GM18517 (cell line): ENCODE measurements around the gene SCAMP3.
"Not testable (repeated sequence)": the region's sequence is repeated elsewhere in the genome, so short reads cannot be mapped to it uniquely, and the experiment has no call there.

ENCODE experiments used
- ATAC-seq: cut with Tn5 transposase; IDR thresholded peaks from one replicate; pipeline ENCODE4 v1.9.1; 2021; ENCODE audit warnings: mild to moderate bottlenecking, moderate library complexity; ENCODE audit not compliant: unreplicated experiment

Gene SCAMP3

DNA sequence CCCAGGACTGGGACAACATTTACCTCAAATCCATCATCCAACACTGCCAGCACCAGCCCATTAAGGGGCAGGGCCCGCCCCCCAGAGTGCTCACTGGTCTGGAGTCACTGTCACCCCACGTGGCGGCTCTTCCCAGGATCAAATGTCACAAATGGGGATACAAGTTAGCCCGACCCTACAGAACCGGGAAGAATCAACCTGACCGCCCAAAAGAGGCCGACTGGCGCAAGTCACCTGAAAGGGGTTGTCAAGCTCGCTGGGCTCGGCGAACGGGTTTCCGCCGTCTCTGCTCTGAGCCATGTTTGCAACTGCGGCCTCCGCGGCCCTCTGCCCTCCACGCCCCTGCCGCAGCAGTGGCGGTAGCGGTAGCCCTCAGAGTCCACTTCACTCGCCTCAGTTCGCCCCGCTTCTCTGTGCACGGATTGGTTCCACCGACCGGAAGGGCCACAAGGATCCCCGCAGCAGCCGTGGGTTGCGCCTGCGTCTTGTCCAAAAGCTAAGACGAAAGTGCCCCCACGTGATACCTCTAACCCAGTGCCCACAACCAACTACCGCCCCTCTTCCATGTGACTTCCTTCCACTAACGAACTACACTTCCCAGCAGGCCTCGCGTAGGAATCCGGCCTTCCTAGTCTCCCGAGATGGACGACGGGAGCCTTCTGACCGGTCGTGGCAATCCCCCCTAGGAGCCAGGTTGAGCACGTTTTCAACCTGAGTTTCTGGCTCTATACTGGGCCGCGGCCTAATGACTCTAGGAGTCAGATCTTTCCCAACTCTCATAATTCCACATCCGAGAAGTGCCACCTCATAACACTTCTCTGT is at the start of gene SCAMP3:
Gene SCAMP3 (minus strand): TSS at position 509 of the 822 bp plus-strand sequence. CDS start 209 bp downstream, at position 300.
- ATAC-seq = peak; percentile 86

DNA sequence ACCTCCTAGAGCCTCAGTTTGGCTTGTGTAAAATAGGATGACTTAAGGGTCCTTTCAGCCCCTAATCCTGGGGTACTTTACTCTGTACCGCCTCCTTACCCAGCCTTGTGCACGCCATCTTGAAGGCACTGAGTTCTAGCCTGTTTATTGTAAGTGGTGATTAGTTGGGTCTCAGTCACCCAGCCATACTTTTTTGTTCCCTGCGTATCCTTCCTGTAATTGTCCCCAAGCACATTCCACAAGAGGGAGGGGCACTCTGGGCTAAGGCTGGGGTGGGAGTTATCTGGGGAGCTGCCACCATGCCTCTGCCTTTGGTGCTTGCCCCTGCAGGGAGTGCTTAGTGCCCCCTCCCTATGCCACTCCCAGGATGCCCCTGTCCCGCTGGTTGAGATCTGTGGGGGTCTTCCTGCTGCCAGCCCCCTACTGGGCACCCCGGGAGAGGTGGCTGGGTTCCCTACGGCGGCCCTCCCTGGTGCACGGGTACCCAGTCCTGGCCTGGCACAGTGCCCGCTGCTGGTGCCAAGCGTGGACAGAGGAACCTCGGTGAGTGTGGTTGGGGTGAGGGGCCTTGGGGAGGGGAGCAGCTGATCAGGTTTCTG is 47.4 kb upstream of the SCAMP3 start:
- ATAC-seq = no peak

DNA sequence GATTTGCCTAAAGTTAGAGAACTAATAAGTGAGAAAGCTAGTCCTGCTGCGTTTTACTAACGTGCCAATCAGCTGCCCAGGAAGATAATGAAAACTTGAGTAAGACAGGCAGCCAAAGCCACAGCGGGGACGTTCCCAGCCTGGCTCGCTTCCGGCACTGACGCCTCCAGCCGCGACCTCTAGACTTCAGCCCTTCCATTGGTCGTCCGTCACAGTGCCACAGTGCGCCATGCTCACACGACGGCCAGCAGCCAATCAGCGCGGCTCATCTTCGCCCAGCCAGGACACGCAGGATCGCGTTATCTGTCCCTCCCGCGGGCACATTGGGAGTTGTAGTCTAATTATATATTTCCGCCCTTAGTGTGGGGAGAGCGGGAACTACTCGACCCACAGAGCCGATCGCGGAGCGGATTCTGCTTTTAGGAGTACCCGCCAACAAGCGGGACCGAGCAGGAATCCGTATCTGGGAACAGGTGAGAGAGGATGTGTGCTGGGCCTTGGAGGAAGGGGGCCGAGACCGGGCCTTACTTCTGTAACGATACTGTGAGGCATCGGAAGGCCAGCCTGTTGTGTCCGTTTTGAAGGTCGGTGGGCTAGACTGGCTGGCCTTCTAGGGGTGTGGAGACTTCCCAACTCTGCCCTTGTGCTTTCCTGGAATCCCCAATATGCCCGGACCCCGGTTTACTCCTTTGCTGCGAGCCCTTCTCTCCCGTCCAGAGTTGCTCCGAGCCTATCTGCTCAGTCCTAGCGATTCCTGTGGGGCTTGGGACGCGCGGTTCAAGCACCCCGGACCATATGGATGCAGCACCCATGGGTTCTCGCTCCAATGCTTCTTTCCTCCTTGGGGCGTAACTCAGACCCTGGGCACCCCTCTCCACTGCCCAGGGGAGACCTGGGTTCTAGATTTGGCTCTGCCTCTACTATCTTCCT is 46.6 kb upstream of the SCAMP3 start, which contains the start of gene FDPS:
Gene FDPS (plus strand): TSS at position 374 of the 930 bp plus-strand sequence. CDS start 924 bp downstream, outside the sequence.
- ATAC-seq = peak; percentile 91

DNA sequence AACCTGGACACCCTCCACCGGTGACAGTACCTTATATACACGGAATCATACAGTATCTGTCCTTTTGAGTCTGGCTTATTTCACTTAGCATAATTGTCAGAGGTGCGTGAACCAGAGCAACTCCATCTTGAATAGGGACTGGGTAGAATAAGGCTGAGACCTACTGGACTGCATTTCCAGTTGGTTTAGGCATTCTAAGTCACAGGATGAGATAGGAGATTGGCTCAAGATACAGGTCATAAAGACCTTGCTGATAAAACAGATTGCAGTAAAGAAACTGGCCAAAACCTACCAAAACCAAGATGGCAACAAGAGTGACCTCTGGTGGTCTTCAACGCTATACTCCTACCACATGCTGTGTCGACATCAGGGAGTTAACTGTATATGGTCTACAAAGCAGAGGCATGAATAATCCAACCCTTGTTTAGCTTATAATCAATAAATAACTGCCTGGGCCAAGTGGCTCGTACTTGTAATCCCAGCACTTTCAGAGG is 45.1 kb upstream of the SCAMP3 start:
- ATAC-seq = no peak

DNA sequence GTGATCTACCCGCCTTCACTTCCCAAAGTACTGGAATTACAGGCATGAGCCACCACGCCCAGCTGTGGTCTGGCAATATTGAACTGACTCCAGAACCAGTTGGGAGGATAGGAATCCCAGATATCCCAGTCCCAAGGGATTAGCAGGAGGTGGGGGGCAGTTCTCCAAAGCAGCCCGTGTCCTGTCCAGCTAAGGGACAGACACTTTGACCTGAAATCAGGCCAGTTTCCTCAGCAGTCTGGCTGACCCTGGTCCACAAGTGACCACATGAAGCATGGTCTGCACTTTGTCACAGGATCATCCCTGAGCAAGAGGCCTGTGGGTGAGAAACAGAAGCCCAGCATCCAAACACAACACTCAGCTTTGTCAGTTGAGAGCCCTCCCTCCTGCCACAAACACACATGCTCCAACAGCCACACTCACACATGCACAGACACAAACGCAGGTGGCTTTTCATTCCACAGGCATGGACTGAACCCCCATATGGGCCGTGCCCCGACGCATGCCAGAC is 43.8 kb upstream of the SCAMP3 start:
- no peak for ATAC-seq

DNA sequence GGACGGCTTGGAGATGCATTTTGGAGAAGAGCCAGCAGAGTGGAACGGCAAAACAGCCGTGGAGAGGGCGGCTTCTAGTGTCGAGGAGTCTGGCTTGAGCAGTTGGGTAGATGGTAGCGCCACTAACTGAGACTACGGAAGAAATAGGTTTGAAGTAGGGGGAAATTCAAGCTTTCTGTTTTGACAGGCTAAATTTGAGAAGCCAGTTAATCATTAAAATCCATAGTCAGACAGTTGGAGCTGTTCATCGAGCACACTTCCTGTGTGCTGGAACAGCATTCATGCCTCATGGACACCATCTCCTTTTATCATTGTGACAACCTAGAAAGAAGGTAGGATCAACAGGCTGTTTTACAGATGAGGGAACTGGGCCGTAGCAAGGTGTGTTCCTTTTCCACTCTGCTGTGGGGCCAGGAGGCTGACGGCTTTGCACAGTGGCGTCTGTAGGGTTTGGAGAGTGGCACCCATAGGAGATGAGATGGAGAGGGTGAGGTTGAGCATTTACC is 42.5 kb upstream of the SCAMP3 start:
- ATAC-seq = no peak

DNA sequence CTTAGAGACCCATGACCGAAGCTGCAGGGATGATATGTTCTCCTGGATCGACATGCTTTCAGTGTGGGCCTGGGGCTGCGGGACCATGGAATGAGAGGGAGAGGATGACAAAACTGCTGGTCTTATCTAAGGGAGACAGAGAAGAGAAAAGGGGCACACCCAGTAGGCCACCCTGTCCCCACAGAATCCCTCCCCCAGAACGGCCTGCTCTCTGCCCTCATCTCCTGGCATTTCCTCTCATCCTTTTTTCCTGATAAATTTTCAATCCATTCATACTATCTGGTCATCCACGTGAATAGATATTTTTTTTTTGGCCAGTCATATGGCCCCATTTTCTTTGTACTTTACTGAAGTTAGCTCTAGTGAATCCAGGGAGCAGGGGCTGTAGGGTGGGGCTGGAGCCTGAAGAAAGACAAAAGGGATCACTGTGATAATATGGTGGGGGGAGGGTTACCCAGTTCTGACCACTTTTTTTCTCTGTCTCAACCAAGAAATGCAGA is 39.2 kb upstream of the SCAMP3 start, which contains the start of gene PKLR:
Gene PKLR (minus strand): TSS at position 97 of the 500 bp plus-strand sequence. CDS start 43 bp downstream, at position 54.
- ATAC-seq = no peak

DNA sequence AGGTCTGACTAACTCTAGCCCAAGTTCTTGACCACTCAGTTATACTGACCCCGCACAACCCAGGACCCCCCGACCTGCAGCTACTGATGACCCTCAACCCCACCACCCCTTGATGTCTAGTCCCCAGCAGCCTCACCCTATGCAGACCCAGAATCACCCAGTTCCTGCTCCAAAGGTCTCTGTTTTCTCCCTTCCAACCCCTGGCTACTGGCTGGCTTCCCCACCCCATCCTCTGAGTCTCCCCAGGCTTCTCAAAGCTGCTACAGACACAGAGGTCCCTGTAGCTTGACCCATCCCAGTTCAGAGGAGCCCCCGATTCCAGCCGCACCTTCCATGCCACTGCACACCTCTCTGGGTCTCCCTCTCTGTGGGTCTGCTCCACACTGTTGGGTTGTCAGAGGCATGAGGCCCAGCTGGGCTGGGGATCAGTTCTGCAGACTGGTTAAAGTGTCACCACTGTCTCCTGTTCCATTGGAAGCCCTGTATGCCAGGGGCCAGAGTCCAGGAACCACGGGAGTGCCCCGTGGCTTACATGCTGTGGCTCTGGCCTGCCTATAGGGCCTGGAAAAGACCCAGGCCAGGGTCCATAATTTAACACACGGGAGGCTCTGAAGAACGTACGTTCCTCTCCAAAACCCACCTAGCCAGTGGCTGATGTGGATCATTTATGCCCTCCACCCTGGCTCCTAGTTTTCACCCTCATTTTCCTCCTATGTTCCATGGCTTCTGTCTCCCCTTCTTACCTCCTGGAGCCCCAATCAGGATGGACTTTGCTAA is 38.6 kb upstream of the SCAMP3 start:
- ATAC-seq = no peak

DNA sequence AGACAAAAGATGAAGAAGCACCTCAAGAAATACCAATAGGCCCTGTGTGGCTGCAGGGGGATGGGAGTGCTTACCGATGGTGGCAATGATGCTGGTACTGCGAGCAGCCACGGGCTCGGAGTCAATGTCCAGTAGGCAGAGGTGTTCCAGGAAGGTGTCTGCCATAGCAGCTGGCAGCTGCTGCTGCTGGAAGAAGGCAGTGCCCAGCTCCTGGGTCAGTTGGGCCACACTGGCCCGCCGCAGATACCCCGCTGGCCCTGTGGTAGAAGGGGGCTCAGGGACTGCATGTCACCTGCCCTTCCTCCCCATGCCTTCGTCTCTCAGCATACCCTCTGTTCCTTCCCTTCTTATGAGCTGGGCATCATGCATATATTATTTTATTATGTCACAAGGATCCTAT is 37.9 kb upstream of the SCAMP3 start:
- no peak for ATAC-seq

DNA sequence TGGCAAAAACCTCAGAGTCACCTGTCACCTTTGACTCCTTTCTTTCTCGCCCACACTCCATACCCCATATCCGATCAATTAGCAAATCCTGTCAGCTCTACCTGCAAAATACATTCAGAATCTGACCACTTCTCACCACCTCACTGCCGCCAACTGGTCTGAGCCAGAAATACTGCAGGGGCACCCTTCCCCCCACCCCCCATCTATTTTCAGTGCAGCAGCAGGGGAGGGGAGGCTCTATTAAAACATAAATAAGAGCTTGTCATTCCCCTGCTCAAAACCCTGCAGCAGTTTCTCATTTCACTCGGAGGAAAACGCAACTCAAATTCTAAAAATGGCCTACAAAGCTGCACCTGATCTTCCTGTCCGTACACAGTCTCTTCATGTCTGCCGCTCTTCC is 35.2 kb upstream of the SCAMP3 start:
- ATAC-seq = no peak

DNA sequence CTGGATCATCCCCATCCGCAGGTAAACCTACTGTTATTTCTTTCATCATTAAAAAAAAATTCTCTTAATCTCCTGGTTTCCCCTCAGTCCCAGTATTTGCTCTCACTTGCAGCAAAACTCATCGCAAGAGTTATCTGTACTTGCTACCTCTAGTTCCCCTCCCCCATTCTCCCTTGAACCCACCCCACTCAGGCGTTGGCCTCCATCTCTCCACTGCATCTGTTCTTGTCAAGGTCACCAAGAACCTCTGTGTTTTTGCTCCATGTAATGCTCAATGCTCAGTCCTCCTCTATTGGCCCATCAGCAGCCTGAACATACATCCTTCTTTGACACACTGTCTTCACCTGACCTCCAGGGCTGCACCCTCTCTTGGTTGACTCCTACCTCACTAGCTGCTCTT is 34.5 kb upstream of the SCAMP3 start:
- no peak for ATAC-seq

DNA sequence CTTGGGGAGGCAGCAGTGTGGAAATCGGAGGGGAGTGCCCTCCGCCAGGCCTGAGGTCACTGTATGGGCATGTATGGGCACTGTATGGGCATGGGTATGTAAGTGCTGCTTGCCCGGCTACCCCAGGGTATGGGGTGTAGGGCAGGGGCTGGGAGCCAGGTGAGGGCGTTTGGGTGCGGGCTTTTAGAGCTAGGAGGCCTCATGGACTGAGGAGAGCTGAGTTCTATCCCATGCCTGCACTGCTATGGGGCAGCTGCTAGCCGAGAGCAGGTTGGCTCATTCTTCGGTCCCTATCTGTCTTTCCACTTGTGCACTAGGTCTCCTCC is 33.7 kb upstream of the SCAMP3 start:
- no peak for ATAC-seq

DNA sequence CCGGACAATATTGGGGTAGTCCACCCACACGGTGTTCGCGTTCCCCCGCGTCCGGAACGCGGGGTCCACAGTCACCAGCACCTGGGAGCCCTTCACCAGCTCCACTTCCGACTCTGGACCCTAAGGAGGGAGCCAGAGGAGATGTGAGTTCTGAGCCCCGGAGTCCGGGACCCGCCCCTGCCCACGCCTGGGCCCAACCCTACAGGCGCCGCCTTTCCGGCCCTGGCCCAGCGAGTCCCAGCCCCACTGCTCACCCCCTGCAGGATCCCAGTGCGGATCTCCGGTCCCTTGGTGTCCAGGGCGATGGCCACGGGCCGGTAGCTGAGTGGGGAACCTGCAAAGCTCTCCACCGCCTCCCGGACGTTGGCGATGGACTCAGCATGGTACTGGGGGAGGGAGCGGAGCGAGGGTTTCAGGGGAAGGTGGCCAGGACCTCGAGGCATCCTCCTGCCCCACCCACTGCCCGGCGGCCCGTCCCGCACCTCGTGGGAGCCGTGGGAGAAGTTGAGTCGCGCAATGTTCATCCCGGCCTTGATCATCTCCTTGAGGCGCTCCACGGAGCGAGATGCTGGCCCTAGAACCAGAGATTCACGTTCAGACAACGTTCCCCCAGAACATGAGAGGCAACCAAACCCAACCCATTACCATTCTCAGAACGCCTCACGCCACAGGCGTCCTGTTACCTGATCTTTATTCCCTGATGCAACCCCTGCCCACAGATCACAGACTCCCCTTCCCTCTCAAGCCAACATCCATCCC is 33.2 kb upstream of the SCAMP3 start:
- ATAC-seq = no peak

DNA sequence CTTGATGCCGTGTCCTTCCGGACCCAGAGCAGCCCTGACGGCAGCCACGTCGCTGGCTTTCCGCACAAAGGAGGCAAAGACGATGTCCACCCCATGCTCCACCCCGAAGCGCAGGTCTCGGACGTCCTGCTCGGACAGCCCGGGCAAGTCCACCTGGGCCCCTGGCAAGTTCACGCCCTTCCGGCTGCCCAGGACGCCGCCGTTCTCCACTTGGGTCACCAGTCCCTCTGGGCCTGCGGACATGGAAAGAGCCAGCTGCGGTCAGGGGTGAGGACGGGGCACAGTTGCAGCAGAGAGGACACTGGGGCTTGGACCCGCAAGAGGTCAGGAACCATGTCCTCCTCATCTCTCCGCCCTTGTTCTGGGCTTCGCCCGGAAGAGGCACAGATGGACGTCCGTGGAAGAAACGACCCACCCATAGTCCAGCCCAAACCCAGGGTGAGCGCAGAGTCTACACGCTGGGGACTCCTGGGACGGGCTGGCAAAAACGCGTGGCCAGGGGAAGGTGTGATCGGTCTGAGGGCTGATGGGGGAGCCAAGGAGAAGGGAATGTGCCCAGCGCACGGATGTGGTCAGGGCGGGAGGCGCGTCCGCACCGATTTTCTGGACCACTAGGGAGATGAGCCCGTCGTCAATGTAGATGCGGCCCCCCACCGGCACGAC is 32.5 kb upstream of the SCAMP3 start:
- no peak for ATAC-seq

DNA sequence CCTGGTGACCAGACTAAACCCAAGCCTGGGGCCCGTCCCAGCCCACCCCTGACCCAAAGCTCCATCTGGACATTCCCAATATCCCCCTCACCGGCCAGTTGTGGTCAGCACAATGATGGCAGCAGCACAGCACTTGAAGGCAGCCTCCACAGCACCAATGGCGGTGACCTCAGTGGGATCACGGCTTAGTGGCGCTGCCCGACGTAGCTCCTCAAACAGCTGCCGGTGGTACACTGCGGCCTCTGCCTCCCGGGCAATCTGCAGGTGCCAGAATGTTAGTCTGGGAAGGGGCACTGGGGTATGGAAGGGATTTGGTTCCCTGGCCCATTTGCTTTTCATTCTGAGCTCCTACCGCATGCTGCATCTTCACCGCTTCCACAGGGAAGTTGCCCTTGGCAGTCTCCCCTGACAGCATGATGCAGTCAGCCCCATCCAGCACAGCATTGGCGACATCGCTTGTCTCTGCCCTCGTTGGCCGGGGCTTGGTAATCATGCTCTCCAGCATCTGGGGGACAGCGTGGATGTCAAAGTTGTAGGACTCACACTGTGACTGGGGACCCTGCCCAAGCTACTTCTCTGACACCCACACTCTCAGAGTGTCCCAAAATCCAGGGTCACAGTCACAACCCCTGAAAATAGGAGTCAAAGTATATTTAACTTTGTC is 31.1 kb upstream of the SCAMP3 start:
- ATAC-seq = no peak

DNA sequence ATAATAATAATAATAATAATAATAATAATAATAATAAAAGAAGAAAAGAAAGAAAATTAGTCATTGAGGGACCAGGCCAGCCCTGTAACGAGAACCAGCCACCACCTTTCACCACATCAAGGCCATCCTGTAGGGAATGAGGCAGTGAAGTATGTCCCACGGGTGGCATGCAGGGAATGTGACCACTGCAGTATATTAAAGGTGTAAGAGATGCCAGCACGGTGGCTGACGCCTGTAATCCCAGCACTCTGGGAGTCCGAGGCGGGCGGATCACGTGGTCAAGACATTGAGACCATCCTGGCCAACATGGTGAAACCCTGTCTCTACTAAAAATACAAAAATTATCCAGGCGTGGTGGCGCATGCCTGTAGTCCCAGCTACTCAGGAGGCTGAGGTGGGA is 28.8 kb upstream of the SCAMP3 start:
- not testable (repeated sequence) for ATAC-seq

DNA sequence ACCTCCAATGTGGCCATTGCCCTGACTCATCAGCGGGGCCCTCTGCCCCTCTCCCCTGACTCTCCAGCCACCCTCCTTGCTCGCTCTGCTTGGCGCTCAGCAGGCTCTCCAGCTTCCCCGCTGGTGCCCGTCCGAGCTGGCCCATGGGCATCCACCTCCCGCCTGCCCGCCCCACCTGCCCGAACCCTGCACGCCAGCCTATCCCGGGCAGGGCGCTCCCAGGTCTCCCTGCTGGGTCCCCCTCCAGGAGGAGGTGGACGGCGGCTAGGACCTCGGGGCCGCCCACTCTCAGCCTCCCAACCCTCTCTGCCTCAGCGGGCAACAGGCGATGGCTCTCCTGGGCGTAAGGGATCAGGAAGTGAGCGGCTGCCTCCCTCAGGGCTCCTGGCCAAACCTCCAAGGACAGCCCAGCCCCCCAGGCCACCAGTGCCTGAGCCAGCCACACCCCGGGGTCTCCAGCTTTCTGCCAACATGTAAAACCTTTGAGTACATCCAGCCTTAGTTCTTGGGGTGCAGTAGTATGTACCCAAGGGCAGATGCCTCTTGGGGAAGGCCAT is 25.9 kb upstream of the SCAMP3 start:
- no peak for ATAC-seq

DNA sequence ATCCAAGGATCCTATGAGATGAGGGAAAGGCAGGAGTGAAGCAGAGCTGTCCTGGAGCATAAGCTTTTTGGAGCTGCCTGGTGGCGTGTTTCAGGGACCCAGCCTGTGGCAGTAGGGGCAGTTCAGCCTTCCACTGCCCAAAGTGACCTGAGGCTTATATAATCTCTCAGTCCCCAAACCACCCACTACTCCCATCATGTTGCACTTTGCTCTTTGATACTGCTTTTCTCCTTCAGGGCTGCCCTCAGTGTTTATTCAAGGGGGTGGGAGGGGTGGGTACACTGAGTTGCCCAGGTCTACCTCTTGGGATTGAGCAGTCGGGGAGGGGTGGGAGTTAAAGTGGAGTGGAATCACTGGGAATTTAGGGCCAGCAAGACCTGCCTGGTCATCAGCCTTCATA is 24.4 kb upstream of the SCAMP3 start:
- ATAC-seq = no peak
